Left ventricle myocardium superior (tissue), 1 donor: ENCODE results near the gene WIPF2. TPM values are rescaled to one million over a fixed set of nuclear protein-coding genes. Genes with fewer than 3 reads are reported as not detected.

Experiments
- ATAC-seq: fragments of 200-7000 bp; cut with Tn5 transposase; one replicate; pipeline ENCODE4 v1.9.1; 2020; ENCODE audit warnings: mild to moderate bottlenecking, moderate library complexity
- DNase-seq: peaks from one replicate; pipeline ENCODE4 v3.0.0-alpha.2; 2020
- intact Hi-C: fragments of 100-400 bp; cut with micrococcal nuclease; formaldehyde crosslinking; loops from one replicate; pipeline ENCODE4 v1.11.0; 2022
- total RNA-seq: library from RNA; stranded (reverse); fragmentation: NEBNext Ultra II Directional; extraction: Animal tissue kit (Norgen Biotek cat#: 25700); gene quantifications from one replicate; pipeline ENCODE4 v1.2.1, GENCODE V29; 2021
- donor health status: DM: no; HTN: yes; CAD: no; lungs with severe emphysema.

Gene WIPF2
- total RNA-seq, 1 donor from 2014 or later: 11.3 TPM

DNA sequence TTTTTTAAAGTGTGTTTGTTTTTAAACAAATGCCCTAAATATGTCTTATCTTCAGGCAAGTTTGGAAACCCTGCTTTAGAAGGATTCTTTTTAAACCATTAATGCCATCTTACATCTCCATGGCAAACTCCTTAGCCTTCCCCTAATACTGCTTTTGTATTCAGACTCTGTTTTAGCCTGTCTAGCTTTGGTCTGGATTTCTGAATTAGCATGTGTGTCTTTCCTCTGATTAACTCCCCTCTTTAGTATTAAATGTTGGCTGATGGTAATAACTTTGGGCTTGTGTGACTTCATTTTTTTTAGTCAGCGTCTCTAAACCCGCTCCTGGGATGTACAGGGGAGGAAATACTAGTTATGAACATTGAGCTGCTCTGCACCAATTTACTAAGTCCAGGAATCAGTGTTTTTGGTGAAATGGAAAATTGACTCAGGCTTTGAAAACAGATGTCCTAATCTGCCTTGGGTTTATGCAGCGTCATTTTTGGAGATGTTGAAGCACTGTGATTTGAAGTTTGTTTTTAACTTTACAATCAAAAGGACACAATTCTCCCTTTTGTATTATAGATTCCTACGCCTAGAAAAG is 22.2 kb downstream of the WIPF2 start:
- ATAC-seq (no peak), DNase-seq (no peak)
- intact Hi-C loops: no loop called here

DNA sequence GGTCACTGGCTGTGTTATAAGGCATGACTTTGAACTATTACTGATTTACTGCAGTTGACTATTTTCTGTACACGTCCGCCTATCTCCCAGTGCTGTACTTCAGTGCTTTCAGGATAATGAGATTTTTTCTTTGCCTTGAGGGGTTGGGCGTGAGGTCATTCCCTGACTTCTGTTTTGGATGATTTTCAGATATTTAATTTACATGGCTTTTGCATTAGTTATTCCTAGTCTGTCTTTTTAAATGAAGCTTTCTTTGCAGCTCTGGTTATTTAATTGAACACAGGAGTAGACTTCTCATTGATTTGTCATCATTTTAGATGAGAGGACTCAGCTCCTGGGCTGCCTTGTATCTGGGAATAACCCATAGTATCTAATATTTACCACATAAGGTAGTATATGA is 23.7 kb downstream of the WIPF2 start:
- no peak for DNase-seq
- intact Hi-C loops: no loop called here
- no peak for ATAC-seq

DNA sequence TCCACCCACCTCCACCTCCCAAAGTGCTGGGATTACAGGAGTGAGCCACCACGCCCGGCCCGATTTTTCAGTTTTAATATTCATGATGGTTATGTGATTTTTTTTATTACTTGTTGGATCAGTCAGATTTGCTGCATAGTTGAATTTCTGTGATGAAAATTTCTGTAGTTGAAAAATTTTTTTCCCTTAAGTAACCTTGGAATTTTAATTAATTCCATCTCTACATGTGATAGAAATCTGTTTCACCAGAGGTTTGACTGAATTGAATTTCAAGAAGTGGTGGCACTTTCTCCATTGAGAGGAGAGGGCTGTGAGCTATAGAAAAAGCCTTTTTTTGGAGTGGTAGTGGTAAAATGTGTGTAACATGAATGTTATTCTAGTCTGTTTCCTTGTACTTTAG is 24.7 kb downstream of the WIPF2 start:
- DNase-seq (no peak), ATAC-seq (no peak)
- intact Hi-C loops: no loop called here

DNA sequence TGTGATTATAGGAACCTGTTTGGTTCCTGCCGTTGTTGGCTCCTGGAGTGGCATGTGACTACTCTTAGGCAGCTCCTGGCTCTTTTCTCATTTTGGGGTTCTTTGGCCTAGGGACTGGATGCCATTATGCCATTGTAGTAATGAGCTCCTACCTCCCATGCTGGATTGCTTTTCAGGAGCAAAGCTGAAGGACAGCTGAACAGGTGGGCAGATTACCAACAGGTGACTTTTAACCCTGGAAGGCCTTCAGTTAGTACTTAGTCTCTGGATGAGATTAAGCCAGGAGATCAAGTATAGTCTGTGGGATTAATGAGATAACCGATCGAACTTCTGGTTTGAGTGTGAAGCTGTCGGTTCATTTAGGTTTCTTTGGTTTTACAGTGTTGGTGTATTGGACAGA is 25.2 kb downstream of the WIPF2 start:
- ATAC-seq (no peak), DNase-seq (no peak)
- intact Hi-C loops: no loop called here

DNA sequence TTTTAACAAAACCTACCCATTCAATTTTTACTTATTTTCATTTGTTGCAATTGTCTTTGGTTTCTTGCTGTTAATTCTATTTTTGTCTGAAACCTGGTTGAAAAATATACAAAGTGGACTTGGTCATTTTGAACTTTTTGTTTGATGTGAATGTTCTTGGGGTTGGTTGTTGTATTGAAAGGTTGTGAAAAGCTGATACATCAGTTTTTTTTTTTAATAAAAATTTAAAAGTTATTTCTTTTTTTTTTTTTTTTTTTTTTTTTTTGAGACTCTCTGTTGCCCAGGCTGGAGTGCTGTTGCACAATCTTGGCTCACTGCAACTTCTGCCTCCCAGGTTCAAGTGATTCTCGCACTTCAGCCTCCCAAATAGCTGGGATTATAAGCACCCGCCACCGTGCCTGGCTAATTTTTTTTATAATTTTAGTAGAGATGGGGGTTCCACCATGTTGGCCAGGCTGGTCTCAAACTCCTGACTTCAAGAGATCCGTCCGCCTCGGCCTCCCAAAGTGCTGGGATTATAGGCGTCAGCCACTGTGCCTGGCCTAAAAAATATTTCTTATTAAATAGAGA is 28.9 kb downstream of the WIPF2 start:
- intact Hi-C loops: no loop called here
- no peak for ATAC-seq
- no peak for DNase-seq

DNA sequence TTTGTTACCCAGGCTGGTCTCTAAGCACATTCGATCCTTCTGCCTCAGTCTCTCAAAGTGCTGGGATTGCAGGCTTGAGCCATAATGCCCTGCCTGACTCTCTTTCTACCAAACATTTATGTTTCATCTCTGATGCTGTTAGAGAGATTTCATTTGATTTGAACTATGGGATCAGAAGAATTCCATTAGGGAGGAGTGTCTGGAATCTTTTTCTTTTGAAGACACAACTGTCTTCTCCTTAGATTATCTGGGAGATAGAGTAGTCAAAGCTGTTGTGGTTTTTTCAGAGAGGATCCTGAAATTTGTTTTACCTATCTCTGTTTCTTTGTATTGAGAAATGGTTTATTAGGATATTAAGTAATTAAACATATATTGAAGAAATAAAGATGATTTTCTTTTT is 29.4 kb downstream of the WIPF2 start:
- DNase-seq (no peak), ATAC-seq (no peak)
- intact Hi-C loops: no loop called here

DNA sequence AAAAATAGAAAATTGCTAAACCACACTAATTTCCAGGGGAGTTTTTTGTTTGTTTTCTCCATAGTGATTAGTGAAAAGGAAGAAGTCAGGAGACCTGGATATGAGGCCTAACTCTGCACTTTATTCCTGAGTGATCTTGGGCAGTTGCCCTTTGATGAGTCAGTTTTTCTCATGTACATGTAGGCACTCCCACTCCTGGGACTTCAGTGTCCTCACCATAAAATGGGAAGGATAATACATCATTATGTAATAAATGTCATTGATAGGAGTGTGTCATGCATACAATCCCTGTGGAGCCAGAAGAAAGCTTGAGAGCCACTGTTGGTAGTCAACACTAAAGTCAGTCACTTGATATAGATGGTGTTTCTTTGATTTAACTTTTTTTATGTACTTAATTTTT is 32.5 kb downstream of the WIPF2 start:
- DNase-seq: no peak
- peak; percentile 79 for ATAC-seq
- intact Hi-C loops: no loop called here

DNA sequence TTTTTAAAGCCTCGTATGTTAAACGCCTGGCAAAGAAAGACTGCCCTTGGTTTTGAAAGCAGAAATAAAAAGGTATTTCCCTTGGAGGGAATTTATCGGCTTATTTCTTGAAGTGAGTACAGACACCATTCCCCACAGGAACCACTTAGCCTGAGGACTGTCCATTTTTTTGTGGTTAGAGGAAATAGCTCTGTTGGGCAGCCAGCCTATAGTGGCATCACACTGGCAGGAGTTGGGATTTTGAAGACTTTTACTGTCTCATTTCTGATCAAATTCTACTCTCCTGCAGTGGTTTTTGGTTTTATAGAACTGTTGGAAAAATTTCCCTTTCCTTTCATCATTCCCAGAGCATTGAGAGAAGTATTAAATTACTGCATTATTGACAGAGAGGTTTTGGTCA is 34.5 kb downstream of the WIPF2 start:
- intact Hi-C loops: no loop called here
- ATAC-seq (no peak), DNase-seq (no peak)

DNA sequence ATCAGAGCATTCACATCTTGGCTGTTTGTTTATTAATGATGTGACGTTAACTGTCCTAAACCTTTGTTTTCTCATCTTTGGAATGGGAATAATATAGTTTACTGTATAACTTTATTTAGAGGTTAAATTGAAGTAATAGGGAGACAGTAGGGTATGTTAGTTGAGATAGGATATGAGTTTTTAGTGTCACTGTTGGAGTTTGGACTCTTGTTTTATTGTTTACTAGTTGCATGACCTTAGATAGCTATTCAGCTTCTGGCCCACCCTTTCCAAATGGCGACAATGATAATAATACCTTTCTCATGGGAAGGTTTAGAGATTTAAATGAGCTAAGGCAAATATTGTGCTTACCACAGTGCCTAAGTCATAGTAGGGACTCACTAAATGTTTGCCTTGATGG is 40.4 kb downstream of the WIPF2 start:
- no peak for ATAC-seq
- intact Hi-C loops: no loop called here
- DNase-seq: no peak

DNA sequence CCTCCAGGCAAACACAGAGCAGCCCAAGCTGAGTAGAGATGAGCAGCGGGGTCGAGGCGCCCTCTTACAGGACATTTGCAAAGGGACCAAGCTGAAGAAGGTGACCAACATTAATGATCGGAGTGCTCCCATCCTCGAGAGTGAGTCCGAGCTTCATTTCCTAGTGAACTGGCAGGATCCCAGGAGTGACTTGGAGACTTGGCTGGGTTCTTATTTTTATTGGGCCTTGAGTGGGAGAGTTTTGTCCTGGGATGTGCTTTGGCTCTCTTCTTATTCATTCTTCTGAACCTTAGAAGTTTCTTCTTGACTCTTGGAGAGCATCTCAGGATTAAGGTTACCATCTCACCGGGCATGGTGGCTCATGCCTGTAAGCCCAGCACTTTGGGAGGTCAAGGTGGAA is 41.4 kb downstream of the WIPF2 start:
- ATAC-seq (peak; percentile 35), DNase-seq (no peak)
- intact Hi-C loops: no loop called here

DNA sequence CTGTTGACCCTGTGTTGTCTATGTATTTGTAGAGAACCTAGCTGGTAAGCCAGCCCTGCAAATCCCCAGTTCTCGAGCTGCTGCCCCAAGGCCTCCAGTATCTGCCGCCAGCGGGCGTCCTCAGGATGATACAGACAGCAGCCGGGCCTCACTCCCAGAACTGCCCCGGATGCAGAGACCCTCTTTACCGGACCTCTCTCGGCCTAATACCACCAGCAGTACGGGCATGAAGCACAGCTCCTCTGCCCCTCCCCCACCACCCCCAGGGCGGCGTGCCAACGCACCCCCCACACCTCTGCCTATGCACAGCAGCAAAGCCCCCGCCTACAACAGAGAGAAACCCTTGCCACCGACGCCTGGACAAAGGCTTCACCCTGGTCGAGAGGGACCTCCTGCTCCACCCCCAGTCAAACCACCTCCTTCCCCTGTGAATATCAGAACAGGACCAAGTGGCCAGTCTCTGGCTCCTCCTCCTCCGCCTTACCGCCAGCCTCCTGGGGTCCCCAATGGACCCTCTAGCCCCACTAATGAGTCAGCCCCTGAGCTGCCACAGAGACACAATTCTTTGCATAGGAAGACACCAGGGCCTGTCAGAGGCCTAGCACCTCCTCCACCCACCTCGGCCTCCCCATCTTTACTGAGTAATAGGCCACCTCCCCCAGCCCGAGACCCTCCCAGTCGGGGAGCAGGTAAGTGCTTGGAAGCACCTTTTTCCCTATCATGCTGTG is 45.5 kb downstream of the WIPF2 start:
- intact Hi-C loops: no loop called here
- DNase-seq: no peak
- no peak for ATAC-seq

DNA sequence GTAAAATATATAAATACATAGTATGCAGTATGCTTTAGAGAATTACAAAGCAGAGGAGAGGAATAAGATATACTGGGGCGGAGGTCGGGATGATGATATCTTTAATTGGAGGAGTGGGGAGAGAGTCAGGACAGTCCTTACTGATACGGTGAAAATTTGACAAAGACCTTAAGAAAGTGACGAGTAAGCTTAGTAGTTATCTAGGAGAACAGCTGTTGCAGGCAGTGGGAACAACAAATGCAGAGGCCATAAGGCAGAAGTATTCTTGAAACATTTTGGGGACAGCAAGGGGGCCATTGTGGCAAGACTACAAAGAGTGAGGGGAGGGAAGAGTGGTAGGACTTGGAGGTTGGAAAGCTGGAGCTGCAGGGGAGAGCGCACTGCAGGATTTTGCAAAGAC is 46.2 kb downstream of the WIPF2 start:
- no peak for DNase-seq
- ATAC-seq: no peak
- intact Hi-C loops: no loop called here

DNA sequence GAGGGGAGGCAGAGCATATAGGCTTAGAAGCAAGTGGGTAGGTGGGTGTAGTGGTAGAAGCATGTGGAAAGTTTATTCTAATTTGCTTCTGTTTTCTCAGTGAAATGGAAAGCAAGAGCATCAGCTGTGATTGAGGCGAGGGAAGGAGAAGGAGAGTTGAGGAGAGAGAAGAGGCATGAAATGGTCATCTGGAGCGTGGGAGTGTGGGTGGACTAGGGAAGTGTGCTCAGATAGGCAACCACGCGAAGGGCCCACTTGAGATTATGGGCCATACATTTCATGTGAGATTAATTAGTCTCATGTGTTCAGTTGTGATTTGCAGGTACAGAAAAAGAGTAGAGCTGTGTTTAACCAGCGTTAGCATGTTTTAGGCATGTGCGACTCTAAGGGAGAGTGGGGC is 47.8 kb downstream of the WIPF2 start:
- ATAC-seq: no peak
- DNase-seq: no peak
- intact Hi-C loops: no loop called here

DNA sequence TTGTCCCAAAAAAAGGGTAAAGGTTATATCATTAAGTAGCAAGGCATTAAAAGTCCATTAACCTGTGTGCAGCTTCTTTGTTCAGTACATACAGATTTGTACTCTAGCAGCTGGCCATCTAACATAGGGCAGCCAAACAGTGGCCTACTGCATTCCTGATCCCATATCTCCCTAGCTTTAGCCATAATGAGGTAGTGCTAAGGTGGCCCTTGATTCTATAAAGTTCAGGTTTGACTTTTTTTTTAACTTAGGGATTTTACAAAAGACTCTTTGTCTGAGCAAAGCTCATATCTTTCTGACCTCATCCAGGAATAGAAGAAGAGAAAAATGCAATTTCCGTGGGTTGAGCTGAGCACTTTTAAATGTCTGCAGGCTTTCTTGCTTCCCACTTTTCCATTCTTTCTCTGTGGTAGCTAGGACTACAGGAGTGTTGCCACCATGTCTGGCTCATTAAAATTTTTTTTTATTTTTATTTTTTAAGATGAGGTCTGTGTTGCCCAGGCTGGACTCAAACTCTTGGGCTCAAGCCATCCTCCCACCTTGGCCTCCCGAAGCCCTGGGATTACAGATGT is 49.1 kb downstream of the WIPF2 start:
- no peak for DNase-seq
- no peak for ATAC-seq
- intact Hi-C loops: no loop called here

DNA sequence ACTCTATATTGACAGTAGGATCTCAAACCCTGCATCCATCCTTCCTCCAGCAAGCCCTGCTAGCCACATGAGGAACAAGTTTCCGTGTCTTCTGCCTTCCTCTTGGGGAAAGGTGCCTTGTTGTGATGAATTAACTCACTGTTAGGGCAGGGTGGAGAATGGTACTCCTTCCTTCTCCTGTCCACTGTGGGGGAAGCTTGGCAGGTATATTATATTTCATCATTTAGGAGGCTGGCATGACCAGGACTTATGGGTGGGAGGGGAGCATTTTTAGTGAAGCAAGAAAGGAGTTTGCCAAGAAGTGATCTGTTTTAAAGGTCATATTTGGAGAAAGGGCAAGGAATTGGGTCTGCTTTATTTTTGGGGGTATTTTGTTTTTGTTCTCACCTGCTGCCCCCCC is 59.3 kb downstream of the WIPF2 start:
- intact Hi-C loops: no loop called here
- ATAC-seq (no peak), DNase-seq (no peak)

DNA sequence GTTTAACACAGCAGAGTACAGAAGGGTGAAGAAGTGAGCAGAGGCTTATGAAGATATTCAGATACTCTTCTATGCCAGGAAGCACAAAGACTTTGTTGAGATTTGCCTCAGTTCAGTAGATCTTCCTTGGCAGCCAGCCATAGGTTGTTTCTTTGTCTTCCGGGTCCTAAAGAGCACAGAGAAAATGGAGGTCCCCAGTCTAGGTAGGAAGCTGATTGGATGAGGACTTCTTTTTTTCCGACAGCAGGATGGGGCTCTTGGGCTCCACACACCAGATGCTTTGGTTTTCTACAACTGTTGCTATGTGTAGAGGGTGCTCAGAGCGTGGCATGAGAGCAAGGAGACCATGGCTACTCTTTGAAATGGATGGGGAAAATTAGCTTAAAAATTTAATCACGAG is 60.3 kb downstream of the WIPF2 start:
- intact Hi-C loops: no loop called here
- ATAC-seq (no peak), DNase-seq (no peak)

DNA sequence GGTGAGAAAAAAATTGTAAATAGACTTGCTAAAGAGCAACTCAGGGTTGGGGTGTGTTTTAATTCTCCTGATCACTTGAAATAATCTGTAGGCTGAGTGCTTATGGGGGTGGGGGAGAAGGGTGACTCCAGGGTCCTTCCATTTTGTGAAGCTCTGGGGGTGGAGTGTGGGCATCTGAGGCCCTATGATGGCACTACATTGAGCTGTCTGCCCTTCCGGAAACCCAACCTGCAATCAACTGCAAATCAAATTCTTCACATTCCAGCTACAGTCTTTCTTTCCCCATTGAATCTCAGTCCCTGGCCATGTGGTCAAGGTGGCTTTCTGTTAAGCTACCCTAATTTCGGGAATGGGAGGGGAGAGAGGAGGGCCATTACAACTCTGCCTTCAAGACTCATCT is 62.6 kb downstream of the WIPF2 start:
- DNase-seq: no peak
- intact Hi-C loops: loop anchor here (10.0 kb wide), 1 partner anchor 57 kb away; no protein-coding TSS in a partner anchor
- no peak for ATAC-seq

DNA sequence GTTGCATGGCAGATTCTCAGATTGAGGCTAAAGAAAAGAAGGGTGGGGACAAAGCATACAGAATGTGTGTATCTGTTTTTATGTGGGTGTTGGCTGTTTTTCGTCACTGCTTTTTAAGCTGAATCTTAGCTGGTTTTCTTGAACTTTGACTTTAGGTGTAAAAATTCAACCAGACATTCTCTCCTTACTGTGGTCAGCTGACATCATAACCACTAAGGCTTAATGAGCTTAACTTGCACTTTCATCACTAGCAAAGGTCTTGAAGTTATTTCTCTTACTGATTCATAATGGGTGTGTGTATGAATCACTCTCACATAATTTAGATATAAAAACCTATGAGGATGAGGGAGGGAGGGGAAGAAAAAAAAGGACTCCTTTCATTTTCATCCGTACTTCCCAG is 64.6 kb downstream of the WIPF2 start:
- DNase-seq (no peak), ATAC-seq (no peak)
- intact Hi-C loops: loop anchor here (10.0 kb wide), 1 partner anchor 59 kb away; no protein-coding TSS in a partner anchor

DNA sequence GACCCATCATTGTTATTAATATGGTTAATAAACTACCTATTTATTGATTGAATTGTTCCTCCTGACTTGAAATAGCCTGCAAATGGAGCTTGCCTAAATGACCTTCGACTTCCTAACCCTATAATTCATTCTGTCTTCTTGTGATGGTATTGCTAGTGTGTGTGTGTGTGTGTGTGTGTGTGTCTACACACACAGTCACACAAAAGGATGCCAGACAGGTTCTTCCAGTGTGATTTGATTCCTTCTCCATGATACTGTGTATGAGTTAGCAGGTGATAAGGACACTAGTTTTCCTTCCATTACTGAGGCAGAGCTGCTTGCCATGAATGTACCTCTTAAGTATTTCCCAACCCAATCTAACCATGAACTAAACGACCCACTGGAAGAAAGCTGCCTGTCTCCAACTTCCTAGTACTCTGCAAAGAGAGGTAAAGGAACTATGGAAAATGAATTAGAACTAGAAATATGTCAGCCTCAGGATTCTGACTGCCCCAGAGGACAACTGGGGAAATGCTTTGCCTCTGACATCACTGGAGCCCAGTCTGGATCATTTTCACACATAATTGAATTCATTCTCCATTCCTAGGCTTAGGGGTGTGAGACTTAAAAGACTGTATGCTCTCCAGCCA is 65.1 kb downstream of the WIPF2 start:
- intact Hi-C loops: loop anchor here (10.0 kb wide), 1 partner anchor 59 kb away; no protein-coding TSS in a partner anchor
- DNase-seq: no peak
- ATAC-seq: peak; percentile 10

DNA sequence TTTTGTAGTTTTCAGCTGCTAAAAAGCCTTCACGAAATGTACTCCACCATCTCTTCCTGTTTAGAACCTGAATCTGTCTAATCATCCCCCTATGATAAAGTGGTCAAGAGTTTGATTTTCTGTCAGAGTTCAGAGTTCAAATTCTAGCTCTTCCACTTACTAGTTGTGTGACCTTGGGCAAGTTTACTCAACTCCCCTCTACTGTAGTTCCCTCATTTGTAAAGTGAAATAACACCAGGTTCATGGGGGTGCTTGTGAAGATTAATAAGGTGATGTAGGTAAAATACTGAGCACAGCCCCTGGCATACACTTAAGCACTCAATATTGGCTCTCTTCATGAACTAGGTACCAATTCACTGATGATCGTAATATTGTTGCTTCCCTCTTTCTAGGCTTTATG is 67.4 kb downstream of the WIPF2 start:
- intact Hi-C loops: loop anchor here (10.0 kb wide), 1 partner anchor 62 kb away; no protein-coding TSS in a partner anchor
- DNase-seq: no peak
- no peak for ATAC-seq
